Colonic mucosa (tissue), 4 donors: ENCODE measurements around the gene TAB2. TPM values are rescaled to one million over a fixed set of nuclear protein-coding genes. Genes with fewer than 3 reads are reported as not detected.

Experiments used
- DNase-seq: peaks from one replicate; pipeline ENCODE4 v3.0.0-alpha.2; 2020
- H3K27ac ChIP-seq: fragments of 200-600 bp; one replicate; pipeline ENCODE4 v1.8.0; 2021
- H3K27me3 ChIP-seq: fragments of 200-600 bp; one replicate; pipeline ENCODE4 v1.8.0; 2021
- H3K36me3 ChIP-seq: fragments of 200-600 bp; one replicate; pipeline ENCODE4 v1.8.0; 2021
- H3K4me1 ChIP-seq: fragments of 200-600 bp; one replicate; pipeline ENCODE4 v1.8.0; 2021; ENCODE audit warnings: mild to moderate bottlenecking
- H3K4me3 ChIP-seq: fragments of 200-600 bp; one replicate; pipeline ENCODE4 v1.8.0; 2021
- H3K9ac ChIP-seq, 2 donors: one replicate each; pipeline ENCODE4 v1.7.0; 2013; ENCODE audit warnings: control low read depth in 2 of 2, low read depth in 2 of 2, low read length in 2 of 2
- H3K9me3 ChIP-seq: fragments of 200-600 bp; one replicate; pipeline ENCODE4 v1.8.0; 2021
- intact Hi-C: fragments of 100-400 bp; cut with DNase I; formaldehyde crosslinking; loops from one replicate; pipeline ENCODE4 v1.14.1; 2022
- total RNA-seq, 2 donors: library from RNA; stranded (reverse); fragmentation: NEBNext Ultra II Directional in 1 of 2; extraction: Animal tissue kit (Norgen Biotek cat#: 25700) in 1 of 2; gene quantifications; one replicate each; pipeline ENCODE4 v1.2.1, GENCODE V29; 2021
- TF ChIP-seq, protein P1 (sequence below): fragments of 200-600 bp; IDR thresholded peaks from one replicate; pipeline ENCODE4 v1.8.0; 2022; ENCODE audit warnings: antibody characterized with exemption, mild to moderate bottlenecking
- donor health status: healthy.
- donor health status: DM: no; HTN: no; CAD: no.
- donor health status: DM: no; HTN: no; CAD: no.

TAB2 gene
- total RNA-seq, 2 donors from 2014 or later = 36.7 to 81.3 TPM

DNA sequence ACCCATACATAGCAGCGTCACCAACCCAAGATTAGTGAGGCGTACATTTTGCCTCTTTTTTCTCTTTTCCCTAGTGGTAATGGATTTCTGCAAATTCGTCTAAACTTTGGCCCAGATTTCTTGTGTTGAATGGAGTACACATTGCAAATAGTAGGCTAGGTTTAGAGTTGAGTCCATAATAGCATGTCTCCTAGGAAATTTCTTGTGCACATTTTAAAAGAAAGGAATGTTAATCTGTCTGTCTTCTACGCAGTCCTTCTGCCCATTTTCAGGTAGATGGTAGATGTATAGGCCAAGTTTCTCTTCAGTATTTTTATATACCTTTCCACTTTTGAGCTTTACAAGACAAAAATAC, 15.7 kb downstream of the TAB2 start:
- DNase-seq = no peak
- Histone ChIP-seq H3K4me3 (no peak overlapping the region), H3K9me3 (no peaks in the 10 kb centered on the region), H3K4me1 (no peaks in the 10 kb centered on the region), H3K9ac (no peak overlapping the region), H3K36me3 (no peaks in the 10 kb centered on the region), H3K27ac (no peak overlapping the region), H3K27me3 (no peaks in the 10 kb centered on the region)
- TF ChIP-seq, protein P1, sequence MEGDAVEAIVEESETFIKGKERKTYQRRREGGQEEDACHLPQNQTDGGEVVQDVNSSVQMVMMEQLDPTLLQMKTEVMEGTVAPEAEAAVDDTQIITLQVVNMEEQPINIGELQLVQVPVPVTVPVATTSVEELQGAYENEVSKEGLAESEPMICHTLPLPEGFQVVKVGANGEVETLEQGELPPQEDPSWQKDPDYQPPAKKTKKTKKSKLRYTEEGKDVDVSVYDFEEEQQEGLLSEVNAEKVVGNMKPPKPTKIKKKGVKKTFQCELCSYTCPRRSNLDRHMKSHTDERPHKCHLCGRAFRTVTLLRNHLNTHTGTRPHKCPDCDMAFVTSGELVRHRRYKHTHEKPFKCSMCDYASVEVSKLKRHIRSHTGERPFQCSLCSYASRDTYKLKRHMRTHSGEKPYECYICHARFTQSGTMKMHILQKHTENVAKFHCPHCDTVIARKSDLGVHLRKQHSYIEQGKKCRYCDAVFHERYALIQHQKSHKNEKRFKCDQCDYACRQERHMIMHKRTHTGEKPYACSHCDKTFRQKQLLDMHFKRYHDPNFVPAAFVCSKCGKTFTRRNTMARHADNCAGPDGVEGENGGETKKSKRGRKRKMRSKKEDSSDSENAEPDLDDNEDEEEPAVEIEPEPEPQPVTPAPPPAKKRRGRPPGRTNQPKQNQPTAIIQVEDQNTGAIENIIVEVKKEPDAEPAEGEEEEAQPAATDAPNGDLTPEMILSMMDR = no peak
- intact Hi-C loops = no loop called here

DNA sequence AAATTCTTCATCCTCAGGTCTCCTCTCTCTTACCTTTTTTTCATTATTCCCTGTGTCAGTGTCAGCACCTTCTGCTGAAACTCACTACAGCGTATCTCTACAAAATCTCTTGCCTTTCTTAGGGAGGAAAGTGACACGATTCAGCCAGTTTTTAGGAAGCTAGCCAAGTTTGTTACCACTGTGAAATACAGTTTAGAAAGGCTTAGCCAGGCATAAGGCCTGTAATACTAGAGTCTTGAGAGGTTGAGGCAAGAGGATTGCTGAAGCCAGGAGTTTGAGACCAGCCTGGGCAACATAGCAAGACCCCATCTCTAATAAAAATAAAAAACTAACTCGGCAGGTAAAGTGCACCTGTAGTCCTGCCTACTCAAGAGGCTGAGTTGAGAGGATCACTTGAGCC, 16.7 kb downstream of the TAB2 start:
- no peaks in the 10 kb centered on the region for H3K4me1 ChIP-seq
- H3K27me3 ChIP-seq = no peaks in the 10 kb centered on the region
- H3K4me3 ChIP-seq = no peak overlapping the region
- DNase-seq = no peak
- intact Hi-C loops = no loop called here
- H3K9ac ChIP-seq = no peak overlapping the region
- no peaks in the 10 kb centered on the region for H3K9me3 ChIP-seq
- TF ChIP-seq, protein P1 = no peak
- no peak overlapping the region for H3K27ac ChIP-seq
- H3K36me3 ChIP-seq = no peaks in the 10 kb centered on the region

DNA sequence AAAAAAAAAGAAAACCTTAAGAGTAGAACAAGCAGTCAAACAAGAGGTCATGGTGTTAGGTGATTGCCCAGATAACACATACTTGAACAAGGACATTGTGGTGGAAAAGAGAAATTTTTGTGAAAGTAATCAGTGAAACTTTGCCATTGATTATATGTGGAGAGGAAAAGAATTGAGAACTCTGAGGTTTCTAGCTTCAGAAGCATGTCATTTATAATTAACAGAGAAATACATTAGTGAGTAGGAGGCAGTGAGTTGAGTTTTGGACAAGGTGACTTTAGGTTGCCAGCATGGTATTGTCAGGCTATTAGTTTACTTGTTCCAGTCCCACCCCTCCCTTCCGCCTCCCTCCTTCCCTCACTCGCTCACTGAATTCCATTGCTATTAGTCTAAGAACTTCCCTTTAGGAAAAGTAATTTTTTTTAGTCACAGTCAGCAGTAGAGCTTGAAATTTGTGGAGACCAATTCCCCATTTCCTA, 17.2 kb downstream of the TAB2 start:
- no peak overlapping the region for H3K27ac ChIP-seq

DNA sequence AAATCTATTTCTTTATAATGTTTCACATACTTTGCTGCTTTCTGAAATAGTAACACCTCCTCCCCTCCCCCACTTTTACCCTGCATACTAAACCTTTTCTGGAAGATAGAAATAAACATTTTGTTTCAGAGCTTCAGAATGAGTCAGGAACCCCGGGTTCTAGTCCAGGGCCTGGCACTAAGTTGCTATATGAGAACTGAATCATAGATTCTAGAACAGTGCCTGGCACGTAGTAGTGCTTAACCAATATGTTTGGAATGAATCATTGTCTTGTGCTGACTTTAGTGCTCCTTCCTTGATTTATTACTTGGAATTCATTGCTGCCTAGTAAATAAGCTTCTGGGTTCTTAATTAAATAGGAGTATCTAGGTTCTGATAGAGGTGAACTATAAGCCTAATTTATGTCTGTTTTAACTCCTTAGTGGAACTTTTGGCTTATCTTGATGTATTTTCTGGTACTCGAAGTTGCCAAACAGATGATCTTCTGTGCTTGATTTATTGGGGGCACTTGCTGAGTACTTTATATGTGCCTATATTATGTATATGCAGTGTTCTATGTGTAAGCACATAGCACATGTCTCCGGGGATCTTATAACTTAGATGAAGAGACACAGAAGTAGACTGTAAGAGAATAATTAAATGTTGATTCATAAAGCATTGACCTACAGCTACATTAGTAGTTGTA, 18.6 kb downstream of the TAB2 start:
- no peaks in the 10 kb centered on the region for H3K27me3 ChIP-seq
- DNase-seq = no peak

More for the DNA sequence above, 17.2 kb downstream of the TAB2 start:
- no peak overlapping the region for H3K4me3 ChIP-seq
- no peaks in the 10 kb centered on the region for H3K9me3 ChIP-seq
- H3K9ac ChIP-seq = no peak overlapping the region
- intact Hi-C loops = no loop called here
- TF ChIP-seq, protein P1 = no peak
- no peak for DNase-seq
- no peaks in the 10 kb centered on the region for H3K4me1 ChIP-seq
- H3K27me3 ChIP-seq = no peaks in the 10 kb centered on the region
- H3K36me3 ChIP-seq = no peaks in the 10 kb centered on the region

DNA sequence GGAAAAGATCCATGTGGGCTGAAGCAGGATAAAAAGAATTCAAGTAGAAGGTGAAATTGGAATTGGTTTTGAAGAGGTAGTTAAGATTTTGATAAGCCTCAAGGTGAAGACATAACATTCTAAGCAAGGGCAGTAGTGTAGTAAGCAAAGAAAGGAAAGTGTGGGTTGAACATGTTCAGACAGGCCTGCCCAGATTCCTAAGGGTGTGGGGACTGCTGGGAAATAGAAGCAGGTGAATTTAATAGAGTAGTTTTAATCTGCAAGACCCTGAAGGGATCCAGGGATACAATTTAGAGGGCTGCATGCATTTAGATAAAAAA, 19.1 kb downstream of the TAB2 start:
- H3K9me3 ChIP-seq = no peaks in the 10 kb centered on the region
- DNase-seq = no peak
- H3K27me3 ChIP-seq = no peaks in the 10 kb centered on the region
- no peaks in the 10 kb centered on the region for H3K4me1 ChIP-seq
- no peak overlapping the region for H3K4me3 ChIP-seq
- no peaks in the 10 kb centered on the region for H3K36me3 ChIP-seq
- no peak overlapping the region for H3K9ac ChIP-seq
- TF ChIP-seq, protein P1 = no peak
- intact Hi-C loops = no loop called here
- no peak overlapping the region for H3K27ac ChIP-seq

More for the DNA sequence above, 18.6 kb downstream of the TAB2 start:
- TF ChIP-seq, protein P1 = no peak
- no peaks in the 10 kb centered on the region for H3K4me1 ChIP-seq
- H3K36me3 ChIP-seq = no peaks in the 10 kb centered on the region
- H3K9ac ChIP-seq = no peak overlapping the region
- no peak overlapping the region for H3K27ac ChIP-seq
- no peak overlapping the region for H3K4me3 ChIP-seq
- no peaks in the 10 kb centered on the region for H3K9me3 ChIP-seq
- intact Hi-C loops = no loop called here
